Measurements from ENCODE around the gene APLP2.

DNA sequence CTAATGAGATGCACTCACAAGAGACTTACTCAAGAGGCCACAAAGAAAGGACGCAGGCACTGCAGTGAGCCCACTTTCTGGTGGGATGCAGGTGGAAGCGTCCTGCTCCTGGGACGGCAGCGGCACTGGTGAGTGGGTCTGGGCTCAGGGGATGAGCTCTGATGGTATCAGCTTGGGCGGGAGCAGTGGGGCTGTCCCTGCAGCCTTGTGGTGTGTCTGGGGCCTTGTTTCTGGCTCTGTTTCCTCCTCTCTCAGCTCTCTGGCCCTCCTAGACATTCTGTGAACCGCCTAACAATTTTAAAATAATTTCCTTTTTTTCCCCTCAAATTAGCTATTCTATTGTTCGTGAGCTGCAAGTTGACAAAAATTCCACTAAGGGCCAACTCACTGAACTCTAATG lies 81.1 kb downstream of the APLP2 start:
- no peak for TF ChIP-seq ZNF274 (IDR thresholded peaks at IDR 0.05; ENCODE audit: low read depth, low read length)
- TF ChIP-seq YY1 (IDR thresholded peaks at IDR 0.05; ENCODE audit: insufficient read depth, insufficient read length) = no peak
- no peak for TF ChIP-seq SUZ12 (IDR thresholded peaks at IDR 0.05; ENCODE audit: extremely low read depth, insufficient read depth, insufficient read length)
